Fibroblast of skin of abdomen (primary cell): ENCODE measurements around the gene GSX2.
"Not testable (repeated sequence)": the region's sequence is repeated elsewhere in the genome, so short reads cannot be mapped to it uniquely, and the experiment has no call there.

ENCODE experiments used
- DNase-seq: peaks from one replicate; pipeline ENCODE4 v3.0.0-alpha.2; 2013

Gene GSX2

GRCh38 chr4:54104907-54105306, 4.9 kb downstream of the GSX2 start:
- DNase-seq, result no peak

DNA sequence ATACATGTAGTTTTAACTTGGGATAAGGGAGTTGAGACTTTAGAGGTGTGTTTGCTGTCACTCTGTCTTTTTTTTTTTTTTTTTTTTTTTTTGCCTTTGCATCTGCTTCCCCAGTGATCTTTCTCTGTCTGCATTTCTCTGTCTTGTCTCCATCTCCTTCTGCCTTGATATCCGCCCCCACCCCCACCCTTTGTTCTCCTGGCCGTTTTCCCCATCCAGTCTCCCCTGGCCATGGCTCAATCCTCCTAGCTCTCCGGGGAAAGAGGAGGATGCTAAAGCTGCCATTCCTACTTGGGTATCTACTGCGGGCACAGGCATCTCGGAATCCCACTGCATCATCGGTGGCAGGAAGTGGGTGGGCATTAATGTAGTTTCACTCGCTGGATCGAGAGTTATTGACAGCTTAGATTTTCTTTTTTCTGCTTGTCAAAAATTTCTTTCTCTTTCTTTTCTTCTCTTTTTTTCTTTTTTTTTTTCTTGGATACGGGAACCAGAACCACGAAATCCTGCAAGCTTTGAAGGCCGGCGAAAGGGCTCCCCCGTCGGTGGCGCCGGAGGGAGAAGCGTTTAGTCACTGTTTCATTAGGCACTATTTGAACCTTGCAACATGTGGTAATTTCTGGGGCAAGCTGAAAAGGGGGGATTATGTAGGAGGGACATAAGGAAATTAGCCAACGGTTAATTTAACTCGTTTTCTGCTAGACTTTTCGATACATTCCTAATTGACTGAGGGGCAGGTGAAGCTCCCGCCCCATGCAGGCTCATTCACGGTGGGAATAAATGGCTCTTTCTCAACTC, 8.2 kb downstream of the GSX2 start:
- DNase-seq, result no peak

- DNase-seq, result no peak
Measured at GRCh38 chr4:54109241-54110018, 9.5 kb downstream of the GSX2 start.

- DNase-seq, result no peak
Measured at GRCh38 chr4:54110019-54110416, 10.1 kb downstream of the GSX2 start.

GRCh38 chr4:54113206-54113605, 13.2 kb downstream of the GSX2 start:
- DNase-seq, result not testable (repeated sequence)

GRCh38 chr4:54116246-54116645, 16.3 kb downstream of the GSX2 start:
- DNase-seq, result not testable (repeated sequence)

GRCh38 chr4:54118850-54119589, 19.1 kb downstream of the GSX2 start:
- DNase-seq, result peak; percentile 27

DNA sequence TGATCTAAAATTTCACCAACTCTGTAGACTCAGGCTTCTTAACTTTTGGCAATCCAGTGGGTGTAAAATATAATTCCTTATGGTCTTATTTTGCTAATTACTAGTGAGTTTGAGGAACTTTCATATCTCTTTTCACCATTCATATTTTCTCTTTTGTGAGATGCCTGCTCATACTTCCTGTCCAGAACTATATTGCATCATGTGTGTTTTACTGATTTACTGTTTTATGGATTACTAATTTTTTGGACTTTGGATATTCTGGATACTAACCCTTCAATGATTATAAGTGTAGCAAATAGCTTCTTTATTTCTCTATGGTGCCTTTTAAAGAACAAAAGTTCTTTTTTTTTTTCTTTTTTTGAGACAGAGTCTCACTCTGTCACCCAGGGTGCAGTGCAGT, 20.6 kb downstream of the GSX2 start:
- no peak for DNase-seq

- DNase-seq, result no peak
Measured at GRCh38 chr4:54127660-54128059, 27.7 kb downstream of the GSX2 start.

- not testable (repeated sequence) for DNase-seq
Measured at GRCh38 chr4:54128694-54129093, 28.7 kb downstream of the GSX2 start.

- DNase-seq, result no peak
Measured at GRCh38 chr4:54139332-54139731, 39.4 kb downstream of the GSX2 start.

GRCh38 chr4:54140287-54140686, 40.3 kb downstream of the GSX2 start:
- DNase-seq, result no peak

DNA sequence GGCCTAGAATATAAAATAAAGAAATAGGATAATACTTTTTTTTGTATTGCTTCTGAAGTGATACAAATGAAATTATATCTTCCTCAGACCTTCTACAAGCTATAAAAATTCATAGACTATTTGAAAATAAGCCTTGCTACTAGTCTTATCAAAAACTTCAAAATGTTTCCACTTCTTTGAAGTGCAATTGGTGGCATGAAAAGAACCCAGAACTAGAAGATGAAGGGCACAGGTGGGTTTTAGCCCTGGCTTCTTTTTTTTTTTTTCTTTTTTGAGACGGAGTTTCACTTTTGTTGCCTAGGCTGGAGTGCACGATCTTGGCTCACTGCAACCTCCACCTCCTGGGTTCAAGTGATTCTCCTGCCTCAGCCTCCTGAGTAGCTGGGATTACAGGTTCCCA, 44.2 kb downstream of the GSX2 start:
- no peak for DNase-seq

- DNase-seq, result peak; percentile 6
Measured at GRCh38 chr4:54144661-54145171, 44.8 kb downstream of the GSX2 start.

DNA sequence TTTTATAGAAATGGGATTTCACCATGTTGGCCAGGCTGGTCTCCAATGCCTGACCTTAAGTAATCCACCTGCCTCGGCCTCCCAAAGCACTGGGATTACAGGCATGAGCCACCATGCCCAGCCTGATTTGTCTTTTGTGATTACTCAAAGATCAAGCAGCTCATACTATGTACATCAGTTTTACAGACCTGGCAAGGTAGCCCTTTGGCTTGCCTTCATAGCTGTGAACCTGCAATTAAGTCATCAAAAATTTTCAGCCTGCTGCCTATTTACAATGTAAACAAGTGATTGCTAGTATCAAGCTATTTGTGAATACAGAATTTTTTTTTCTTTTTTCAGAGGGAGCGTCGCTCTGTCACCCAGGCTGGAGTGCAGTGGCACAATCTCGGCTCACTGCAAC, 46.2 kb downstream of the GSX2 start:
- no peak for DNase-seq

DNA sequence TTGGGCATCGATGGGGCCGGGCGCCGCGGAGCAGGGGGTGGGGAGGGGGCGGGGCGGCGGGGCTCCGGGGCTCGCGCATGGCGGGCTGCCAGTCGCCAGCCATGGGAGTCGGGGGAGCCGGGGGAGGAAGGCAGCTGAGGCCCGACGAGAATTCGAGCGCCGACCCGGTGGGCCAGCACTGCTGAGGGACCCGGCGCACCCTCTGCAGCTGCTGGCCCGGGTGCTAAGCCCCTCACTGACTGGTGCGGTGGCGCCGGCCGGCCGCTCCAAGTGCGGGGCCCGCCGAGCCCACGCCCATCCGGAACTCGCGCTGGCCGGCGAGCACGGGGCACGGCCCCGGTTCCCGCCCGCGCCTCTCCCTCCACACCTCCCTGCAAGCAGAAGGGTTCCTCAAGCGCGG, 49.4 kb downstream of the GSX2 start:
- no peak for DNase-seq
